ENCODE data around the gene SURF6. TPM values are rescaled to one million over a fixed set of nuclear protein-coding genes. Genes with fewer than 3 reads are reported as not detected.

Gene SURF6
- total RNA-seq, 6 experiments from 2014 or later = 11.2 to 19.3 (median 13.5) TPM

DNA sequence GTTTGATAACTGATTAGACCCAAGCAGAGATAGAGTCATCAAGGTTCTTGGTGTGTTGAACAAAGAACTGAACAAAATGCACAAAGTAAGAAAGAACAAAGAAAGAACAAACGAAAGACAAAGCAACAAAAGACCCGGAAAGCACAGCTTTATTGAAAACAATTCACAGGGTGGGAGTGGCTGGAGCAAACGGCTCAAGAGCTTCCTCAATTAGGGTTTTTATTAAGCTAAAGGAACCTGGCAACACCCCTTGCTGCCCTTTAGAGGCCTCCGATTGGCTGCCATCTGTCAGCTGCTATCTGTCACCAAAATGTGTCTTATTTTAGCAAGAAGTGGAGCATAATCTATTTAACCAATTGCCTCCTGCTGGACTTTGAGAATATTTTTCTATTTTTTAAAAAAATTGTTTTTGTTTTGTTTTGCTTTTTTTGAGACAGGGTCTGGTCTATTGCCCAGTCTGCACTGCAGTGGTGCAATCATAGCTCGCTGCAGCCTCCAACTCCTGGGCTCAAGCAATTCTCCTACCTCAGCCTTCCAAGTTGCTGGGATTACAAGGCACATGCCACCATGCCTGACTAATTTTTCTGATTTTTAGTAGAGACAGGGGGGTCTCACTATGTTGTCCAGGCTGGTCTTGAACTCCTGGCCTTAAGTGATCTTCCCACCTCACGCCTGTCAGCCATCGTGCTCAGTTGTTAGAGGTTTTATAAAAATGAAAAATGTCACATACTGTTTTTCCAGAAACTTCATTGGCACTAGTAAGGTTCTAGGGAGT, 53.3 kb downstream of the SURF6 start:
- Mint-ChIP-seq H3K36me3 (ENCODE audit: low read depth) (no peaks in the 10 kb centered on the region), H3K4me1 (ENCODE audit: low read depth) (peaks cover 5% of the 10 kb centered on the region; the same call in 1 of the 2 replicates), H3K9me3 (no peaks in the 10 kb centered on the region), H3K4me3 (no peak overlapping the region), H3K27ac (no peak overlapping the region), H3K27me3 (ENCODE audit: insufficient read depth) (peaks cover 24% of the 10 kb centered on the region)
- DNase-seq = no peak
- TF ChIP-seq, protein P1, sequence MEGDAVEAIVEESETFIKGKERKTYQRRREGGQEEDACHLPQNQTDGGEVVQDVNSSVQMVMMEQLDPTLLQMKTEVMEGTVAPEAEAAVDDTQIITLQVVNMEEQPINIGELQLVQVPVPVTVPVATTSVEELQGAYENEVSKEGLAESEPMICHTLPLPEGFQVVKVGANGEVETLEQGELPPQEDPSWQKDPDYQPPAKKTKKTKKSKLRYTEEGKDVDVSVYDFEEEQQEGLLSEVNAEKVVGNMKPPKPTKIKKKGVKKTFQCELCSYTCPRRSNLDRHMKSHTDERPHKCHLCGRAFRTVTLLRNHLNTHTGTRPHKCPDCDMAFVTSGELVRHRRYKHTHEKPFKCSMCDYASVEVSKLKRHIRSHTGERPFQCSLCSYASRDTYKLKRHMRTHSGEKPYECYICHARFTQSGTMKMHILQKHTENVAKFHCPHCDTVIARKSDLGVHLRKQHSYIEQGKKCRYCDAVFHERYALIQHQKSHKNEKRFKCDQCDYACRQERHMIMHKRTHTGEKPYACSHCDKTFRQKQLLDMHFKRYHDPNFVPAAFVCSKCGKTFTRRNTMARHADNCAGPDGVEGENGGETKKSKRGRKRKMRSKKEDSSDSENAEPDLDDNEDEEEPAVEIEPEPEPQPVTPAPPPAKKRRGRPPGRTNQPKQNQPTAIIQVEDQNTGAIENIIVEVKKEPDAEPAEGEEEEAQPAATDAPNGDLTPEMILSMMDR (IDR thresholded peaks at IDR 0.05) = no peak

DNA sequence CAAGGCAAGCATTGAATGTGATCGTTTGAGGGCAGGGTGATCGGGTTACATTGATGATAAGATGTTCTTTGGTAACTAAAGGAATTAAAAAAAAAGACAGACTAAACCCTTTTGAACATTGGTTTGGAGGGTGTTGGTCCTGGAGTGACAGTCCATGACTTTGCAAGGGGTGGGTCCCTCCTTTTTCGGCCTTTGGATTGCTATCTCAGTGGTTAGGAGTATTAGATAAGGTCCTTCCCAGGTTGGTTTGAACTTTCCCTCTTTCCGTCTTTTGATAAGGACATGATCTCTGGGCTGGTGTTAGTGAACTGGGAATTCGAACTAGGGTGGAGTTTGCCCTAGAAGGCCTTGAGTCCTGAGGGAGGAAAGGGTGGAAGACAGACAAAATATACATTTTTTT, 55.6 kb downstream of the SURF6 start:
- Mint-ChIP-seq H3K27me3 (ENCODE audit: insufficient read depth) (peaks cover 33% of the 10 kb centered on the region), H3K36me3 (ENCODE audit: low read depth) (no peaks in the 10 kb centered on the region), H3K4me1 (ENCODE audit: low read depth) (no peaks in the 10 kb centered on the region), H3K4me3 (no peak overlapping the region), H3K27ac (no peak overlapping the region), H3K9me3 (no peaks in the 10 kb centered on the region)
- TF ChIP-seq, protein P1 (IDR thresholded peaks at IDR 0.05) = no peak
- DNase-seq = no peak

Other genes starting within 250 kb of the SURF6 start
- 10 to 100 TPM; 12.1 to 15.8 (median 14.8) TPM for gene RALGDS, start 214.9 kb downstream of the SURF6 start, total RNA-seq (2021; fragmentation: NEBNext Ultra II Directional; extraction: Animal tissue kit (Norgen Biotek cat#: 25700))
- gene GBGT1, start 172.3 kb downstream of the SURF6 start, total RNA-seq (2021; fragmentation: NEBNext Ultra II Directional; extraction: Animal tissue kit (Norgen Biotek cat#: 25700)) = 1 to 10 TPM; 1.1 to 2.8 (median 1.7) TPM
- not detected for gene OBP2B, start 126.9 kb downstream of the SURF6 start, total RNA-seq (2021; fragmentation: NEBNext Ultra II Directional; extraction: Animal tissue kit (Norgen Biotek cat#: 25700))
- not detected for gene ABO, start 61.0 kb downstream of the SURF6 start, total RNA-seq (2021; fragmentation: NEBNext Ultra II Directional; extraction: Animal tissue kit (Norgen Biotek cat#: 25700))
- 10 to 100 TPM; 17.9 to 22.3 (median 20.8) TPM for gene MED22, start 11.9 kb upstream of the SURF6 start, total RNA-seq (2021; fragmentation: NEBNext Ultra II Directional; extraction: Animal tissue kit (Norgen Biotek cat#: 25700))
- gene RPL7A, start 12.0 kb upstream of the SURF6 start, total RNA-seq (2021; fragmentation: NEBNext Ultra II Directional; extraction: Animal tissue kit (Norgen Biotek cat#: 25700)) = 1,000 to 10,000 TPM; 2,011 to 2,156 (median 2,046) TPM
- 10 to 100 TPM; 25.3 to 29.1 (median 26.8) TPM for gene SURF1, start 20.3 kb upstream of the SURF6 start, total RNA-seq (2021; fragmentation: NEBNext Ultra II Directional; extraction: Animal tissue kit (Norgen Biotek cat#: 25700))
- 10 to 100 TPM; 16.6 to 20.9 (median 18.2) TPM for gene SURF2, start 20.4 kb upstream of the SURF6 start, total RNA-seq (2021; fragmentation: NEBNext Ultra II Directional; extraction: Animal tissue kit (Norgen Biotek cat#: 25700))
- 100 to 1,000 TPM; 406 to 474 (median 417) TPM for gene SURF4, start 39.9 kb upstream of the SURF6 start, total RNA-seq (2021; fragmentation: NEBNext Ultra II Directional; extraction: Animal tissue kit (Norgen Biotek cat#: 25700))
- 1 to 10 TPM in 2 of 6 experiments, under 1 TPM in 4; 0.46 to 1.4 (median 0.68) TPM for gene STKLD1, start 40.2 kb upstream of the SURF6 start, total RNA-seq (2021; fragmentation: NEBNext Ultra II Directional; extraction: Animal tissue kit (Norgen Biotek cat#: 25700))
- 10 to 100 TPM; 20.4 to 26.3 (median 23.5) TPM for gene REXO4, start 81.8 kb upstream of the SURF6 start, total RNA-seq (2021; fragmentation: NEBNext Ultra II Directional; extraction: Animal tissue kit (Norgen Biotek cat#: 25700))
- 1 to 10 TPM in 1 of 6 experiments, under 1 TPM in 5; 0.41 to 1.2 (median 0.74) TPM for gene ADAMTS13, start 86.2 kb upstream of the SURF6 start, total RNA-seq (2021; fragmentation: NEBNext Ultra II Directional; extraction: Animal tissue kit (Norgen Biotek cat#: 25700))
- 1 to 10 TPM; 5.0 to 9.1 (median 6.7) TPM for gene CACFD1, start 123.8 kb upstream of the SURF6 start, total RNA-seq (2021; fragmentation: NEBNext Ultra II Directional; extraction: Animal tissue kit (Norgen Biotek cat#: 25700))
- 10 to 100 TPM in 5 of 6 experiments, 1 to 10 TPM in 1; 9.4 to 12.6 (median 11.3) TPM for gene SLC2A6, start 142.9 kb upstream of the SURF6 start, total RNA-seq (2021; fragmentation: NEBNext Ultra II Directional; extraction: Animal tissue kit (Norgen Biotek cat#: 25700))
- gene MYMK, start 188.8 kb upstream of the SURF6 start, total RNA-seq (2021; fragmentation: NEBNext Ultra II Directional; extraction: Animal tissue kit (Norgen Biotek cat#: 25700)) = not detected
- under 1 TPM in 3 of 6 experiments, not detected in 3; 0.05 to 0.07 (median 0.06) TPM for gene ADAMTSL2, start 198.5 kb upstream of the SURF6 start, total RNA-seq (2021; fragmentation: NEBNext Ultra II Directional; extraction: Animal tissue kit (Norgen Biotek cat#: 25700))